GM21390 (cell line): Measurements from ENCODE around the gene PTPRM.

Experiments
- ATAC-seq: cut with Tn5 transposase; IDR thresholded peaks from one replicate; pipeline ENCODE4 v1.9.1; 2021; ENCODE audit not compliant: unreplicated experiment

The PTPRM gene

DNA sequence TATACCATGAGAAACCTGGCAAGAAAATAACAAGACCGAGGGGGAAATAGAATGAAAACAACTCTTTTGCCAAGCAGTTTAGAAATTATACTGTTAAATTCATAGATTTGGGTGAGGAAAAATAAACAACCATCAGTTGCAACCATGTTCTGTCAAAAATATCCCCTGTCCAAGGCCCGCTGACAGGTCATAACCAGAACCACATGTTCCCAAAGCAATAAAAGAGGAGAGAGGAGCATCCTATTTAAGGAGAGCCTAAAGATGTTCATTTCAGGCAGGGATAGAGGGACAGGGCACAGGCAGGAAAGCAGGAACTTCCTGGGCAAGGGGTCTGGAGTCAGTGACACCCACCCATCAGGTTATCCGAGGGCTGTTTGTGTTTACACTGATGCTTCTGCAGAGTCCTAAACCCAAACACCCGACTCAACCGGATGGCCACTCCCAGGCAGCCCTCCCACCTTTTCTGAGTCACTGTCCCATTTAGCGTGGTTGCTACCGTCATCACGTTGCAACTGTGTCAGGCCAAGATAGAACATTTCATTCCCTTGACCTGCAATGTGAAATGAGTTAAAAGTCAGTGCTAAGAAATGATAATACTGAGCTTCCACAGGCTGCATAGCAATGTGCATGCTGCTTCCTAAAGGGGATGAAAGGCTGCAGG lies 573.9 kb downstream of the PTPRM start:
- ATAC-seq = no peak

DNA sequence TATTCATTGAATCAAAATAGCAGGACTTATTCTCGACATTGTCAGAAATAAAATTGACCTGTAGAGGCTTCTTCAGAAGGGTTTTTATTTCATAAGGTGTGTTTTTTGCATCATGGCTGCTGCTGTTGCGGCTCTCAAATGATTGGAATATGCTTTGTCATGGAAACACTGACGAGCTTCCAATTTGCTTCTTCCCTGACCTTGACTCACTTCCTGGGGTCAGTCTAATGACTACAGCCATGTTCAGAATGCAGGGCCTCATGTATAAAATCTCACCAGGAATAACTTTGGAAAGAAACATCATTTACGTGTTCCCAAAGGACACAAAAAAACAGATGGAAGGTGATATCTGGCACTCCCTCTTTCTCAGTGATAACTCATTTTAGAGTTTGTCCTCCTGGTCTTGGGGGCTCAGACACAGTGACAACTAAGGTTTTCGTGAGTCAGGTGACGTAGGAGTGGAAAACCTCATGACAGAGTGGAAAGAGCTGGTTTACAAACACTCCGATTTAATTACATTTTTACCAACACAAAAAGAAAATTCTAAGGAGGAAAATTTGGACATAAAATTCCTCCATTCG lies 575.1 kb downstream of the PTPRM start:
- no peak for ATAC-seq

DNA sequence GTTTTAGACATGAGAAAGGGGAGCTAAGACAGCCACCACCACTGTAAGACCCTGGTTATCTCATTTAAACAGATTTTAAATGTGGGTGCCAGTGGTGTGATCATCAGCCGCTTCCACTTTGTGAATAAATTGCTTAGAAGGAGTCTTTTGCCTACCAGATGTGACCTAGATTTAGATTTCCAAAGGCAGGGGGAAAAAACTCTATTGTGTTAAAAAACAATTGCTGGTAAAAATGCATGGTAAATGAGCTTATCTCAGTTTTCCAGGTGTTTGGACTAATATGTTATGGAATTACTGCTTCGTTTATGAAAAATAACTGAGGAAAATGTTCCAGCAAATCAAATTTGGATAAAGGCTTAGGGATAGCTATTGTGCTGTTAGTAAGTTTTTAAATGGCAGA lies 575.8 kb downstream of the PTPRM start:
- no peak for ATAC-seq

DNA sequence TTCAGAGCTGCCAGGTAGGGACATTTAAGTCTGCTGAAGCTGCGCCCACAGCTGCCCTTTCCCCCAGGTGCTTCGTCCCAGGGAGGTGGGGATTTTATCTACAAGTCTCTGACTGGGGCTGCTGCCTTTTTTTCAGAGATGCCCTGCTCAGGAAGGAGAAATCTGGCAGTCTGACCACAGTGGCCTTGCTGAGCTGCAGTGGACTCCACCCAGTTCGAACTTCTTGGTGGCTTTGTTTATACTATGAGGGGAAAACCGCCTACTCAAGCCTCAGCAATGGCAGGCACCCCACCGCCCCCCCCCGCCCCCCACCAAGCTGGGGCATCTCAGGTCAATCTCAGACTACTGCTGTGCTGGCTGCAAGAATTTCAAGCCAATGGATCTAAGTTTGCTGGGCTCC lies 584.1 kb downstream of the PTPRM start:
- ATAC-seq = no peak

DNA sequence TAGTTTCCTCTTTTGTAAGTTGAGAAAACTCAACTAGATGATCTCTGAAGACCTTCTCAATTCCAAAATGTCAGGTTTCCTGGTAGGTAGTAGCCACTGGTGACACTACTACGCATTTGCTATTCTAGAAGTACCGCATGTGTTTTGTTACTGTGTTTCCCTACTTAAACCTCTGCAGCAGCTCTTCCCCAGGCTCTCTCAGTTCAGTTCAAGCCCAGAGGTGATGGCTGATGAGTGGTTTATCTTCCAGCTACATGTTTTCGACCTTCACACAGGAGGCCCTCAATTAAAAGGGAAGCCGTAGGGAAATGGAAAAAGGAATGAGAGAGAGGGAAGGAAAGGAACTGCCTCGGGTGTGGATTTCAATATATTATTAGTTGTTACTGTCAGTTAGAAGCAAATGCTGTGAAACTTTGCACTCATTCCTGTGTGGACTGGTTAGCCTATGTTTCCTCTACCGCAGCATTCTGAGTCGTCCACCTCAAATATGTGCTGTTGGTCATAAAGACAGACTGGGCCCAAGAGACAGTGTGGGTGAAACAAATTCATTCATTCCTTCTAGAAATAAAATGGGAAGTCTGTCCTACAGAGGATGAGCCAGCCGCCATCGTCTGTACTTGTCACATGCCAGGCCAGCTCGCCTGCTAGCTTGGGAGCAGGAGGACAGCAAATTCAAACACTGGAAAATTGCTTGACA lies 586.9 kb downstream of the PTPRM start:
- no peak for ATAC-seq

DNA sequence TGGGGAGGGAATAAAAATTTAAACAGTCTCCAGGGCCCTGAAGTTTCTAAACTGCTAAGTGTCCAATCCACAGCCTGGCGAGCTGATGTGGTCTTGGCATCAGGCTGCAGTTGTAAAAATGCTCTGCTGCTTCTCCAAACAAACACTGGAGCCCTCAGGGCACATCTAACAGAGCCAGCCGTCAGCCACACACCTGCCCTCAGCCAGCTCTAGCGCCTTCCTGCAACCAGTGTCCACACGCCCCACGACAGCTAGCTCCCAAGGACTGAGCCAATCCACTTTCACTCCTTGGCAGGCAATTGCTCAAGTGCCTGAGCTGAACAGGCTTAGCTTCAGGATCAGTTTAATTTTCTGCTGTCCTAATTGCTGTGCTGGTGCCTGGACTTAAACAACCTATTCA lies 595.7 kb downstream of the PTPRM start:
- no peak for ATAC-seq

DNA sequence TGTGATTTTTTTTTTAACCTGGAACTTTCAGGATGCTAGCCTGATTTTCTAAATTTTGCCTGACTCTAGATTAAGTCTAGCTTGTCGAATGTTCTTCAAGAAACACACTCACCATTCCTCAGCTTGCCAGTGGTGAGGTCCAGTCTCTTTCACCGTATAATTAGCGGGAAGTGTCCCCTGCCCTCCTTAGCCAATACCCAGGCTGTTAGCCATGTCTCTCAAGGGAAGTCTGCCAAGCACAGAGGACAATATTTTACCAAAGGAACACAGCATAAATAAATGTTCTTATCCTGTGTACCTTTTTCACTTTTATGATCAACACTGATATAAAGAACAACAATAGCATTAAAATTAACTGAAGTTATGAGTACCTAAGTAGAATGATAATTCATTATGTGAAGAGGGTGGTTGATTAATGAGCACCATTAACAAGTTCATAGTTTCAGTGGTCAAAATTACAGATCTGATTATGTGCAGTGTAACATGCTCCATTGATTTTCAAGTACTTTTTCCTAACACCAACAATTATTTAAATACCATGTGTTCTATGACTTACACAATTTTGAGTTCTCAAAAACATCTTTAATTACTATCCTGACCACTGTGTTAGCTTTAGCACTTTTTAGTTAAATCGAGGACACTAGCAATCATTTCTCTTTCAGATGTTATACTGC lies 596.3 kb downstream of the PTPRM start:
- no peak for ATAC-seq

DNA sequence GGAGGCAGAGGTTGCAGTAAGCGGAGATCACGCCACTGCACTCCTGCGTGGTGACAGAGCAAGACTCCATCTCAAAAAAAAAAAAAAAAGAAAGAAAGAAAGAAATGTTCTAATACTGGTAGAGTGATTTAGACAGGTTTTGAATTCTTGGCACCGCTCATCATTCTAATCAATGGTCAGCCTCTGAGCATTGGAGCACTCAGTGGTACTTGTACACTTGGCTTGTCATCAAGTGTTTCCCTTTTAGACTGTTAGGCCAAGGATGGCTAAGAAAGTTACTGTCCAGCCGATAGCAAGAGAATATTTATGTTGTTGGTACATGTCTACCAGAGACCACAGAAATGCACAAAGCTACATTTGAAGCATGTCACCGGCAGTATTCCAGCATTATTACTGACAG lies 598.0 kb downstream of the PTPRM start:
- no peak for ATAC-seq

DNA sequence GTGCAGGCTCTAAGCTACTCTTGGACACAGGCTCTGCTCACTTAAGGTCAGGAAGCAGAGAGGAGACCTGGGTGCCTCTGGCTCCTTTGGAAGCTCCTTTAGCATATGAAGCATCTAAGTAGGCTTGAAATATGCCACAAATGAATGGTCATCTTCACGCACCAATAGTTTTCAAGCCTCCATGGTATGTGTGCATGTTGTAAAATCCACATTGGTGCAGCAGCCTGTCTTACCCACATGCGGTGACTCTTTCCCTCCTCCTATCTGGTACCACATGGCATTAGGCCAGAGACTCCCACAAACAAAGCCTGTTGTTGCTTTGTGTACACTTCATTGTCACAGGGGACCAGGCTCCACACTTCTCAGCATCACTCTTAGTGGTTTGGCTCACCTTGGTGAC lies 599.9 kb downstream of the PTPRM start:
- ATAC-seq = no peak

DNA sequence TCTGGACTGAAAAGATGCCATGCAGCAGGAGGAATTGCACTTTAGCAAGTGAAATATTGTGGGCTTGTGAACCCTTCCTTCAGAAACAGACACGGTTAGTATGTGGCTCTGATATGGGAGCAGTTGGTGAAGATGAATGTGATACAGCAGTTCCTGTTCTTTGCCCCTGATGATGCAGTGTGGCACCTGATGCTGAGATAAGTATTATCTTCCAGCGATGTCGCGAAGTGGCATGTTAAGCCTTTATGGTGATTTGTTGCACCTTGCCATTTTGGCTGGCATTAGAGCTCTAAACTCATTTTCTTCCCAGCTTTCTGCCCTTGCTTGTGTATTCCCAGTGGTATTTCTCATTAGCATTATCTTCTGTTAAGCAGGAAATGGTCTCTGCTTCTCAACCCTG lies 600.6 kb downstream of the PTPRM start:
- no peak for ATAC-seq

DNA sequence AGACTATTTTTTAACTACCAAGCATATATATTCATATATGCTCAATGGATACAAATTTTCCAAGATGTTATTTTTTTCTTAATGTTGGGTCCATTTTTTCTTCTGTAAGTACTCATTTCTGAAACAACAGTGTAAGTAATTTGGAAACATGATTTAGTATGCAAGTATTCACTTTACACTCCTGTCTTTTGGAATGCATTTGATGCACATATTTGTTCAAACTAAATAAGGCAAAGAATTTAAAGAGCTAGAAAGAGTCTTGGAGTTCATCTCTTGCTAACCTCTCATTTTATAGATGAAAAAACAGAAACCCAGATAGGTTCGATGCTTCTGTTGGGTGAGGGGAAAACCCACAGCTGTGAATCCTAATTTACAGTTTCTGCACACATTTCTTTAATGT lies 602.6 kb downstream of the PTPRM start:
- ATAC-seq = no peak

DNA sequence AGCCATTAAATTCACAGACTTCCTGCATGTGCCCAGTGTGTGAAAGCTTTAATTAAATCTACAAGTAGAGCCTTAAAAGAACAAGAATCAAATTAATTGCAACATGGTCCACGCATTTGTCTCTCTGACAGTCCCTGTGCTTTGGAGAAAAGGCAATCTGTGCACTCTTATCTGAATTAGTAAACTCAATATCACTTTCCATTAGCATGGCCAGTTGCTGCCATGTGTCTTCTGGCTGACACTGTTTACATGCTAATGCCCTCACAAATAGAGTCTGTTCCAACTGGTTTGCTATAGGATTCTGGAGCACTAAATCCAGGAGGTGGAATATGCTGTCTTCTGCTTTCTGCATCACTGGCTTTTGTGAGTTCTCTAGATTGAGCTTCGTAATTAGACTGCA lies 607.7 kb downstream of the PTPRM start:
- ATAC-seq = no peak

DNA sequence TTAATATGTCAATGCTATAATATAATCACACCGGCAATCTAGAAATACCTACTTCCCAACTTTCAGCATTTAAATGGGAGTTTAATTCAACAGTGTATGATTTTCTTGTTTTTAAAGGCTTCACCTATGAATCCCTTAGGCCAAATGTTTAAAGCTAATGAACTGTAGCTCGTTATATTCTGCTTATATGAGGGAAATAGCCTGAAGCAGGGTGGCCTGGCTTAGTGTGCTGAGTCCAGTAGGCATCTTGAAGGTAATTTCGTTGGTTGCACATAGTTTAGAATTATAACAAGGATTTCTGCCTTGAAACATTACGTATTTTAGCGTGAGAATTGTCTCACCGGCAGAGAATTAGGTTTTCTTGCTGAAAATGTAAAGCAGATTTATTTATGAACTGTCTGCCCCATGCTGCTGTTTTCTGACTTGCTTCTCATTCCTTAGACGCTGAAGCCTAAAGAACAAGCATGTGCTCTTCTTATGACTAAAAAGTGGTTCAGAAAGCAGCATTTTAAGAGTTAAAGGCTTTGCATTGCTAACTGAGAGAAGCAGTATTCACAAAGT lies 608.5 kb downstream of the PTPRM start:
- no peak for ATAC-seq

DNA sequence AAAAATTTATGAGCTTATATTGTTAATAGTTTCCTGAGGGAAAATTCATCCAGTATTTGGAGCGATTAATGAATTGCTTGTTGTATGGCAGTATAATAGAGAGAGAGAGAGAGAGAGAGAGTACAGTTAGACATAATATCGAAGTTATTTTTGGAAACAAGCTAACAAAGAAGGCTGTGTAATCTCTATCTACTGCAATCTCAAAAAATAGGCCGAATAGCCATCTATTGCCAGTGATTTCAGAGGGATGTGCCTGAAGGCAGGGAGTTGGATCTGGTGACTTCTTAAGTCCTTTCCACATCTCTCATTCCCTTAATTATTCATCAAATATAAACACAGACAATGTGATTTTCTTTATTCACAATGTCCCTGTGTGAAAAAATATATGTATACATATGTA lies 609.0 kb downstream of the PTPRM start:
- no peak for ATAC-seq

DNA sequence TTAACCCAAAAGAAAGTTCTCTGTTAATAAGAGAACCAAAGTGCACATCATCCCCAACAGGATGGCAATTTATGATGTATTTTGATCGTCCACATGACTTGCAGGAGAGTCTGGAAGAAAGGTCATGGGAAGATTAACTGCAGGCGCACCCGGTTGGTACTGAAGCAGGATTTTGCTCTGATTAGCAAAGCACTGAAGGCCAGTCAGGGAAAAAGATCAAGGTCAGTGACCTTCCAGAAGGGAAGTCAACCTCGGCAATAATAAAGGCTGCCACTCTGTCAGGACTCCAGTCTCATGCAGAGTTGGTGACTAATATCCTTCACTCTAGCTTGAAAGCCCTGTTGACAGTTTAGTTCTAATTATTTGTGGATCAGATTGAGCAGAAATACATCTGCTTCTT lies 609.4 kb downstream of the PTPRM start:
- ATAC-seq = no peak

DNA sequence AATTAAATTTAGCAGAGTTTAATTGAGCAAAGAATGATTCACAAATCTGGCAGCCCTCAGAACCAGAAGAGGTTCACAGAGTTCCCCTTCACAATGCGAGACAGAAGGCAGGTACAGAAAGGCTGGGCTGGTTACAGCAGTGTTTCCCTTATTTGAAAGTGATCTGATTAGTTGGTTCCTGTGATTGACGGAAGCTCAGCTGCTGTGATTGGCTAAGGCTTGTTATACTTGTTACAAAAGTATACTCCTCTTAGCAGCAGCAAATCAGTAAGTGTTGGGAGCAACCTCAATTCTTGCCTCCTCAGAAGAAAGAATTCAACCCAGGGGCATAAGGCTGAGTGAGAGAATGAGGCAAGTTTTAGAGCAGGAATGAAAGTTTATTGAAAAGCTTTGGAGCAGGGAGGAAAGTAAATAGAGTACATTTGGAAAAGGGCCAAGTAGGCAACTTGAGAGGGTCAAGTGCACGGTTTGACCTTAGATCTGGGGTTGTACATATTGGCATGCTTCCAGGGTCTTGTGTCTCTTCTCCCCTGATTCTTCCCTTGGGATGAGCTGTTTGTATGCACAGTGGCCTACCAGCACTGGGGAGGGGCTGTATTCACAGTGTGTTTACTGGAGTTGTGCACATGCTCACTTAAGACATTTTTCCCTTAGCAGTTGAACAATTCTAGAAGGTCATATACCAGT lies 610.4 kb downstream of the PTPRM start:
- no peak for ATAC-seq

DNA sequence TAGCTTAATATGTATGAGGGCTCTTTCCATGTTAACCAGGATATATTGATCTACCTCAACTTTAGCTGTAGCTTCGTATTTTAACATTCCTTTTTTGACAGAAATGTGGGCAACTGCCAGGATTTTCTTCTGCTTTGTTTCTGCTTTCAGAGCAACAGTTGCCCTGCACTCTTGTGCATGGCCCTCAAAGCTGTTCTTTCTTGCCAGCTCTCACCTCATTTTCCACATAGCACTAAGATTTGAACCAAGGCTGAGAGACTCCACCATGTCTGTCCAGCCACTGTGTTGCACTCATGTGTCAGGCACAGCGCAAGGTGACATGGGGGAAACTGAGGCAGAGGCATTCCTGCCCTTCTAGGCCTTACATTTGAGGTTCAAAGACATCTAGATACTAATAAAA lies 619.3 kb downstream of the PTPRM start:
- ATAC-seq = no peak

DNA sequence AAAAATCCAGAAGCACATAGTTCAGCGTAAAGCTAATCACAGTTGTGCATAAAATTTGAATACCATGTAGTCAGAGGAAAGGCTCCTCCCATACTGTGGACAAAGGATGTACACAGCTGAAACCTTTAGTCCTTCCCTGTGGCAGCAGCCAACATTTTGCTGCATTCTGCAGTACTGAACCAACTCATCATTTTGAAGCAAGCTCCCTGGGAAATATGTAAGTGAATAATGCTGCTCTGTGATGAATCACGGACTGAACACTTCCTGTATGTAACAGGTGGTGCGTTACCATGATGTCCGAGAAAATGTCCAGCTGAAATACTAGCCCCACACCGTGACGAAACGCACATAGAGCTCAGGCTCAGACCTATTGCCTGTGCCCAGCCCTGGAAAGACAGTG lies 621.1 kb downstream of the PTPRM start:
- no peak for ATAC-seq

DNA sequence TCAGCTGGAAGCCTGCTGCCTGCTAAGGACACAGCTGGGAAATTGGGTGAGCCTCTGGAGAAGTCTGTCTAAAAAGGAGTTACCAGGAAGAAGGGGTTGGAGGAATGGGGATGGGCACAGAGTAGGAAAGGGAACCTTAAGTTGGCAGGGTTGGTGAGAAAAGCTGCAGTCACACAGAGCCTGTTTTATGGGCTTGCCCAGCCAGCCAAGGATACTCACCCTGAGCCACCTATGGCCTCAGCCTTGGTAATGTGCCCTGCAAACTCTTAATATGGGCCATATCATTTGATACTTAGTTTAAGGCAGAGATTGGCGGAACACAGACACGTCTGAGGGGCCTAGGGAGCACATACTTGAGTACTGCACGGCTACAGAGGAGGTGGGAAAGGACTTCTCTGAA lies 623.9 kb downstream of the PTPRM start:
- no peak for ATAC-seq

DNA sequence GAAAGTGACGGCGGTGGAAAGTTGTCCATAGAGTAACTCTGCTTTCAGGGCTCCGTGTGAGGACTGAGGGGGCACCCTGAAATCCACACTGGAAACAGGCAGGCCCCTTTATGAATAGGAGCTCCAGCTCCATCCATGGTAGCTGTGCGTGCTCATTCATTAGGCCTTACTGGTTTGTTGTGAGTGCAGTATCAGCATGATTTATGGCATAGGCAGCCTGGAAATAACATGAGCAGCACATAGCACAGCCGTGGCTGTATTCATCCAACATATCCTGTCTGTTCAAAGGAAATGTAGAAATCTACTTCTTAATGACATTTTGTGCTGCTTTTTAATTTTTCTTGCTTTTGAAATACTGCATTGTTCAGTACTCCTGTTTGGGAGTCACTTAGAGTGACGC lies 627.3 kb downstream of the PTPRM start:
- ATAC-seq = no peak

DNA sequence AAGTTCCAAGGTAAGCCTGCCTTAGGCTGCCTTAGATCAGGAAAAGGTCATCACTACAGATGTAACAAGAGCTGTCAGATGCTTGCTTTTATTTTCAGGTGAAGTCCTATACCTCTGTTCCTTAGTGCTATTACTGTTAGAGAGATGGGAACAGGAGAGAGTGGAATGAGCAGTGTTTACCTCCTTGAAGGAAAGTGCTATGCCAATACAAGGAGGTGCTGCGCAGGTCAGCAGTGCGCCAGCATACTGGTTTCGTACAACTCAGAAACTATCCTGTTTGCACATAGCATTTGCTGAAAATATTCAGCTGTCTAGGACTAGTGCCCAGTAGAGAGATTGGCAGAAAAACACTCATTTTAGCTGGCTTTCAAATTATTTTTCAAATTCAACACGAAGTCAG lies 629.1 kb downstream of the PTPRM start:
- ATAC-seq = no peak
